KOPT-K1 (cell line): ENCODE measurements around the gene IFT81.
"Not testable (repeated sequence)": the region's sequence is repeated elsewhere in the genome, so short reads cannot be mapped to it uniquely, and the experiment has no call there.

Experiments
- H3K27ac ChIP-seq: fragments of 200-600 bp; sonication (generic); 2 replicates; pipeline ENCODE4 v1.5.1; 2016; ENCODE audit warnings: antibody characterized with exemption, mild to moderate bottlenecking, low read depth, low read length; ENCODE audit not compliant: poor library complexity, severe bottlenecking
- H3K36me3 ChIP-seq: fragments of 200-600 bp; sonication (generic); 2 replicates; pipeline ENCODE4 v1.5.1; 2017; ENCODE audit warnings: antibody characterized with exemption, mild to moderate bottlenecking, low read length, moderate library complexity; ENCODE audit not compliant: insufficient read depth
- H3K9me3 ChIP-seq: fragments of 200-600 bp; sonication (generic); 2 replicates; pipeline ENCODE4 v1.5.1; 2017; ENCODE audit warnings: antibody characterized with exemption, low read length, mild to moderate bottlenecking; ENCODE audit not compliant: insufficient read depth, poor library complexity, severe bottlenecking

Gene IFT81

DNA sequence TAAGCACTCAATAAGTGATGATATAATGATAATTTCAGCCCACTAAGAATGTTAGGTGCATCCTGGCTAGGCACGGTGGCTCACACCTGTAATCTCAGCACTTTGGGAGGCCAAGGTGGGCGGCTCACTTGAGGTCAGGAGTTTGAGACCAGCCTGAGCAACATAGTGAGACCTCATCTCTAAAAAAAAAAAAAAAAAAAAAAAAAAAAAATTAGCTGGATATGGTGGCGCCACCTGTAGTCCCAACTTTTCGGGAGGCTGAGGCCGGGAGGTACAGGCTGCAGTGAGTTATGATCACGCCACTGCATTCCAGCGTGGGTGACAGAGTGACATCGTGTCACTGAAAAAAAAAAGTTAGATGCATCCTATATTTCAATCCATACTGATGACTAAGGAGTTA is 6.9 kb upstream of the IFT81 start:
- H3K27ac ChIP-seq, H3K9me3 ChIP-seq, H3K36me3 ChIP-seq: not testable (repeated sequence)

DNA sequence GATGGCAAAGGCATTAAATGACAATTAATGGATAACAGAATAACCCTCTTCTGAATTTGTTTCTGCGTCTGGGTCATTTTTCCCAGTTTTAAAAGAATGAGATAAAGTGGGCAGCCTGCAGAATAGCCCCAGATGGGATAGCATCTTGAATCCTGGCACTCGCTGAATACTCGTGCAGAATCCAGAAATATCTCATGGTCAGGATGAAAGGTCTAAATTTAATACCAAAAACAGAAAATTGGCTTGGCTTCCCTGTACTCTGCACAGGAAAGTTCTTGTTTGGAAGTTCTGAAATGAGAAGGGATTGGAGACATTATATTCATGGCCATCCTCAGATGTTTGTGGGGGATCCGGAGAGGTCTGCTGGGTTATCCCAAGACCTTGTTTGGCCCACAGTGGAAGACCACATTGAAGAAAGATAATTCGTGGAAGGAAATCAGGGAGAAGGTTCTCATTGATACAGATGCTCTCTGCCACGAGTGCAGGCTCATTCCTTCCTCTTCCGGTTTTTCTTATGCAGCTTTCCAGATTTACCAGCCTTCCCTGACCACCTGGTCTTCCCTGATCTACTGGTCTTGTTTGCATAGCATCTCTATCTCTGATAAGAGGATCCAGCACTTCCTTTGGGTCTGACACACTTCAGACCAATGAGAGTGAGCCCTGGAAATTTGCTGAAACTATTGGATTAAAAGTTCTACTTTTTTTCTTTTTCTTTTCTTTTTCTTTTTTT is 6.0 kb upstream of the IFT81 start:
- no peaks in the 10 kb centered on the region for H3K36me3 ChIP-seq
- no peak overlapping the region for H3K27ac ChIP-seq
- H3K9me3 ChIP-seq = no peaks in the 10 kb centered on the region

DNA sequence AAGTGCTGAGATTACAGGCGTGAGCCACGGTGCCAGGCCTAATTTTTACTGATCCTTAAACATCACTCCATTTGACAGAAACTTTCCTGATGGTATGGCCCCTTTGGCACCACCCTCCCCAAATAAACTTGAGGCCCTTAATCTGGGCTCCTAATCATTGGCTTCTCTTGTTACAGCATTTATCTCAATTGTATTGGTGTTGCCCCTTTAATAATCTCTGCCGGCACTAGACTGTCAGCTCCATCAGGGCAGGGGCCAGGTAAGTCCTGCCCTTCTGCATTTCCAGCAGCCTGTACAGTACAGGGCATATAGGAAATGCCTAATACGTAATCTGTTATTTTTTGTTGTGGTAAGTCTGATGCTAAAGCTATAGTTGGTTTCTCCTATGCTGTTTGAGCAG is 1.2 kb upstream of the IFT81 start:
- Histone ChIP-seq H3K36me3 (no peaks in the 10 kb centered on the region), H3K27ac (no peak overlapping the region), H3K9me3 (no peaks in the 10 kb centered on the region)

DNA sequence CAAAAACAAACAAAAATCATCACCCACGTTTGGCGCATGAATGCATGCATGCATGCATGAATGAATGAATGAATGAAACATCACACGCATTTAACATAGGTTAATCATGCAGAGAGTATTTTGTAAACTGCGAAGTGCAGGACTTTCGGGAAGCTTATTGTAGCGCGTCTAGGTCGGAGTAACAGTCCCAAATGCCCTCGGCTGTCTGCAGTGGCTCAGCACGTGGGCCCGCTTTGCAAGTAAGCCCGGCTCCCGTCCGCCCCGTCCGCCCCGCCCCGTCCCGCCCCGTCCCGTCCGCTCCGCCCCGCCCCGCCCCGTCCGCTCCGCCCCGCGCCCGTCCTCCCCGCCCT is 263 bp upstream of the IFT81 start:
- no peak overlapping the region for H3K27ac ChIP-seq

DNA sequence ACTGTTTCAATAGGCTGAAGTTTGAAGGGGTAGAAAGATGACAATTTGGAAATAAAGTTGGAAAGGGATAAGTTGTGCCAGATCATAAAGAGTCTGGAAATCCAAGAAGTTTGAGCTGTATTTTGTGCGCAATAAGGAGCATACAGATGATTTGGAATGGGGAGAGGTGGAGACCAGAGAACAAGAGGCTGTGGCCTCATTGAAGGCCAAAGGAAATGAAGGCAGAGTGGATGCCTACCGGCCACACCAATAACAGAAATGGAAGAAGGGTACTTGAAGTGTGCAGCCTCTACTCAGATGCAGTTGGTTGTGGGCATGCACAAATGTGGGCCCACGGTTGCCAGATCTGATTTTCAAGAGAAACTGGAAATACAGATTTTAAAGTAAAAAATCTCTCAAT is 2.4 kb downstream of the IFT81 start:
- no peaks in the 10 kb centered on the region for H3K36me3 ChIP-seq
- H3K27ac ChIP-seq = no peak overlapping the region
- no peaks in the 10 kb centered on the region for H3K9me3 ChIP-seq

More for the DNA sequence above, 263 bp upstream of the IFT81 start:
- Histone ChIP-seq H3K9me3 (no peaks in the 10 kb centered on the region), H3K36me3 (no peaks in the 10 kb centered on the region)

DNA sequence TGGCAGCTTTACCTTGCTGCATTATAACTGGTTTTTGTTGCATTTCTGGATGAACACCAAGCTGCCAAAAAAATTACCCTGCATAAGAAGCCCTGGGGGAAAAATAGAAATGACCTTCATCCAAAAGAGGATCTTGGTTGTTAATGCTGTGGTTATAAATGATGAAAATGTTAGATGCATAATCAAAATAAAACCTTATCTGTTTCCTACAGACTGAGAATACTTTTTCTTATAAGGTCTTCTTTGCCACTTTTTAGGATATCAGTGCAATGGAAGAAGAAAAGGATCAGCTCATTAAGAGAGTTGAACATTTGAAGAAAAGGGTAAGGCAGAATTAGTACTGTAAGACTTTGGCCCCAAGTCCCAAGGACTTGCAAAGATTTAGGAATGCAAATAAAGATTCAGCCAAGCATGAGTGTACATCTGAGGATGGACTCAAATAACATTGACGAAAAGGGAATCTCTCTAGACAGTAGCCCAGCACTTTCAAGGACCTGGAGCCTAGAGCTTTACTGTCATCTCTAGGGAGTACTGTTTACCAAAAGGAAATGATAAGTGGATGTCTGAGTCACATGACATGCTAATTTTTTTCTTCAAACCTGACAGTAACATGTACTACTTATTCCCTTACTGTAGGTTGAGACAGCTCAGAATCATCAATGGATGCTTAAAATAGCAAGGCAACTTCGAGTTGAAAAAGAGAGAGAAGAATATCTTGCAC is 10.7 kb downstream of the IFT81 start:
- Histone ChIP-seq H3K36me3 (peaks cover 6% of the 10 kb centered on the region), H3K9me3 (no peaks in the 10 kb centered on the region), H3K27ac (no peak overlapping the region)

DNA sequence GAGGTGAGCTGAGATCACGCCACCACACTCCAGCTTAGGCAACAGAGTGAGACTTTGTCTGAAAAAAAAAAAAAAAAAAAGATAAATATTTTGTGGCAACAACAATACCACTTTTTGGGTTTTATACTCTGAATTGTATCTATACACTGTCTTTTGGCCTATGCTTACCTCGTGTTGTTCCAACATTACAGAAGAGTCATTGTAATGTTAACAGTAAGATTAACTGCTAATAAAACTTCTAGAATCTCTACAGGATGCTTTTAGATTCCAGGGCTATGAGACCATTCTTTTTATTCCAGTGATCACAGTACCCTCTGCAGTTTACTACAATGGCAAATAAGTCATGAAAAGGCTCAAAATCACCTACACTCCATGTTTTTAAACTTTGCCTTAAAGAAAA is 11.6 kb downstream of the IFT81 start:
- H3K36me3 ChIP-seq = peaks cover 6% of the 10 kb centered on the region
- H3K9me3 ChIP-seq = no peaks in the 10 kb centered on the region
- H3K27ac ChIP-seq = no peak overlapping the region

DNA sequence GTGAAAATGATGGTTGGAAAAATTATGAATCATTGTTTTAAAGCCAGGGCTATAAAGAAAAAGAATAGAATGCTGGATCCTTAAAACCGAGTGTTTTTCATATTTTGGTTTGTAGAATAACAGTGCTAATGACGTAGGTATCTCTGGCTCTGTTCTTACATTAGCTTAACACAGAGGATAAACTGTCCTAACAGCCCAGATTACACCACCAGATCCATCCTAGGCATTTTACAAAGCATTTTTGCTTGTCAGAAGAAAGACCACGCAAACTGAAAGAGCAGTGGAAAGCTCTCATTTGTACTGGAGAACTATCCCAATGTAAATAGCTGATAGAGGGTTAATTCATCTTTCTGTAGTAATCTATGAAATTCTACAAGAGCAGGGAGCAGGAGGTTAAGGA is 13.6 kb downstream of the IFT81 start:
- Histone ChIP-seq H3K9me3 (no peaks in the 10 kb centered on the region), H3K27ac (no peak overlapping the region), H3K36me3 (peaks cover 6% of the 10 kb centered on the region)

DNA sequence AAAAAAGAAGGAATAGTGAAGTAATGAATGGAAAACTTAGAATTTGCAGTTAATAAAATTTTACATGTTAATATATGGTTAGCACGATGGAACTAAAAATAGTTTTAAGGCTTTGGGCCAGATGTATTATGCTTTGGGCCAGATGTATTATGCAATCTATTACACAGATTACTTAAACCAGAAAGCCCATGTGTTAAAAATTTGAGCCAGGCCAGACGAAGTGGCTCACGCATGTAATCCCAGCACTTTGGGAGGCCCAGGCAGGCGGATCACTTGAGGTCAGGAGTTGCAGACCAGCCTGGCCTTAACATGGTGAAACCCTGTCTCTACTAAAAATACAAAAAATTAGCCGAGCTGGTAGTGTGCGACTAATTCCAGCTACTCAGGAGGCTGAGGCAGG is 17.2 kb downstream of the IFT81 start:
- no peaks in the 10 kb centered on the region for H3K9me3 ChIP-seq
- no peak overlapping the region for H3K27ac ChIP-seq
- peaks cover 6% of the 10 kb centered on the region for H3K36me3 ChIP-seq

DNA sequence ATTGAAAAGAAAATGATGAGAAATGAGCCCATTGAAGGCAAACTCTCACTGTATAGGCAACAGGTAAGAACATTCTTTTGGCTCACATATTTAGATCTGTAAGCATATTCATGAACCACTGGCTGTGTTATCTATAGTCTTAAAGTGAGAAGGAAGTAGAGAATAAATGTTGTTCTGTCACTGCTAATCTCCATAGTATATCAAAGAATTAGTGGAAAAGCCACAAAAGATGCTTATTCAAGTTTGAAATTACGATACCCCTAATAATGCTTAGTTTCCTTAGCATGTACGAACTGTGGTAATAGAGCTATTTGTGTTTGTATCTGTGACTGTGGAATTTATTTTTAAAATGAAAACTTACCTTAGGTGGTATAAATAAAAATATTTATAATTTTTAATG is 22.8 kb downstream of the IFT81 start:
- no peaks in the 10 kb centered on the region for H3K36me3 ChIP-seq
- H3K27ac ChIP-seq = no peak overlapping the region
- H3K9me3 ChIP-seq = no peaks in the 10 kb centered on the region

DNA sequence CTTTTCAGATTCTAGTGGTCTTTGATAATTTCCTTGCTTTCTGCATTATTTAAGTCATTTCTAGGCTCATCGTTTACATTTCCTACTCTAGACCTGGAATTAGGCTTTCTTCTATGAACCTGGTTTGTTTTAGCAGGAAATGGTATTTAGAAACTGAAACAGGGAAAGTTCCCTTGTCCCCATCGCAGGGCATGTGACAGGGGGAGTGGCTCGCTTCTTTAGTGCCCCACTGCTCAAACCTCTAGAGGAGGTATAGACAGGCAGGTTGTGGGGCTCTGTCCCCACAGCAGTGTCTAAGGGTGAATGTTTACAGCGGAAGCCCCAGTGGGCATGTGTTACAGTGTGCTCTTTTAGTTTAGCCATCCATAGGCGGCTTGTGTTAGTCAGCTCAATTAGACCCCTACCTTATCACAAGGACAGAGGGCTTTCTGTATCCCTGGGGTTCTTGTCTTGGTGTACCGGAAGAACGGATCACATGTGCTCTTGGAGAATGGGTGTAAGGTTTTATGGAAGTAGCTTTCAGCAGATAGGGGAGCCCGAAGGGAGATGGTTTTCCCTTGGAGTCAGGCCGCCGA is 25.0 kb downstream of the IFT81 start:
- H3K9me3 ChIP-seq = no peaks in the 10 kb centered on the region
- no peak overlapping the region for H3K27ac ChIP-seq
- no peaks in the 10 kb centered on the region for H3K36me3 ChIP-seq

DNA sequence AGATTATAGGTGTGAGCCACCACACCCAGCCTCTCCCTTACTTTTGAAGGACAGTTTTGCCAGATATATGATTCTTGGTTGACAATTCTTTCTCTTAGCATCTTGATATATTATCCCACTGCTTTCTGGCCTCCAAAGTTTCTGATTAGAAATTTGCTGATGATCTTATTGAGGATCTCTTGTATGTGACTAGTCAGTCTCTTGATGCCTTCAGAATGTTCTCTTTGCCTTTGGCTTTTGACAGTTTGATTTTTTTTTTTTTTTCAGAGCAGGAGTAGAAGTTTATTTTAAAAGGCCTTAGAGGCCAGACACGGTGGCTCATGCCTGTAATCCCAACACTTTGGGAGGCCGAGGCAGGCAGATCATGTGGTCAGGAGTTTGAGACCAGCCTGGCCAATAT is 32.6 kb downstream of the IFT81 start:
- peaks cover 29% of the 10 kb centered on the region for H3K9me3 ChIP-seq
- H3K36me3 ChIP-seq = peaks cover 7% of the 10 kb centered on the region; the same call in 1 of the 2 replicates
- H3K27ac ChIP-seq = no peak overlapping the region

DNA sequence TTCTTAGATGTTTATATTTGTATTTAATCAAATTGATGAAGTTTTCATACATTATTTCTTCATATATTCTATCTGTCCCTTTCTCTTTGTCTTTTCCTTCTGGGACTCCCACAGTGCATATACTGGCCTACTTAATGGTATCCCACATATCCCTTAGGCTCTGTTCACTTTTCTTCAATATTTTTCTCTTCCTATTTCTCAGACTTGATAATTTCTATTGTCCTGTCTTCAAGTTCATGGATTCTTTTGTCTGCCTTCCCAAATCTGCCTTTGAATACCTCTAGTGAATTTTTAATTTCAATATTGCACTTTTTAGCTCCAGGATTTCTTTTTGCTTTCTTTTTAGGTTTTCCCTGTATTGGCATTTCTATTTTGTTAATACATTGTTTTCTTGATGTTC is 33.4 kb downstream of the IFT81 start:
- H3K9me3 ChIP-seq = peaks cover 29% of the 10 kb centered on the region
- H3K27ac ChIP-seq = no peak overlapping the region
- peaks cover 7% of the 10 kb centered on the region; the same call in 1 of the 2 replicates for H3K36me3 ChIP-seq

DNA sequence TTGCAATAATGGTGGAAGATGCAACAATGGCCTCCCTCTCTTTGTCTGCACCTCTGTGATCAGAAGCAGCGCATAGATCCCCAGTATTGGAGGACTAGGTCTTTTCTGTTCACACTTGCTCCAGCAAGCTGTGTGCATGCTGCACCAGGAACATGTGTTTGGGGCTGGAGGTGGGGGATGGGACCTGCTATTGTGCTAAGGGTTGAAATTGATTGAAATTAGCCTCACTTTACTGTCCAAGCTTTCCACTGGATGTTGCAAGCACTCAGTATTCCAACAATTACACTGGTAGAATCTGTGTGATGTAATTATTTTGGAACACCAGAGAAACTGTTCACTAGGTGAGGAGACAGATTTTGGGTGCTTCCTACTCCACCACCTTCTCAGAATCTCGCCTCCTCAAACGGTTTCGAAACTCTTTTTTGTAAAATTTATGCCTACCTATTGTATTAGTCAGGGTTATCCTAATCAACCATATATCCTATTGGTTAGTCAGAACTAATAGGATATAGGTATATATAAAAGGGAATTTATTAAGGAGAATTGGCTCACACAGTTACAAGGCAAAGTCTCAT is 35.6 kb downstream of the IFT81 start:
- Histone ChIP-seq H3K9me3 (peaks cover 29% of the 10 kb centered on the region), H3K36me3 (peaks cover 7% of the 10 kb centered on the region; the same call in 1 of the 2 replicates), H3K27ac (no peak overlapping the region)

DNA sequence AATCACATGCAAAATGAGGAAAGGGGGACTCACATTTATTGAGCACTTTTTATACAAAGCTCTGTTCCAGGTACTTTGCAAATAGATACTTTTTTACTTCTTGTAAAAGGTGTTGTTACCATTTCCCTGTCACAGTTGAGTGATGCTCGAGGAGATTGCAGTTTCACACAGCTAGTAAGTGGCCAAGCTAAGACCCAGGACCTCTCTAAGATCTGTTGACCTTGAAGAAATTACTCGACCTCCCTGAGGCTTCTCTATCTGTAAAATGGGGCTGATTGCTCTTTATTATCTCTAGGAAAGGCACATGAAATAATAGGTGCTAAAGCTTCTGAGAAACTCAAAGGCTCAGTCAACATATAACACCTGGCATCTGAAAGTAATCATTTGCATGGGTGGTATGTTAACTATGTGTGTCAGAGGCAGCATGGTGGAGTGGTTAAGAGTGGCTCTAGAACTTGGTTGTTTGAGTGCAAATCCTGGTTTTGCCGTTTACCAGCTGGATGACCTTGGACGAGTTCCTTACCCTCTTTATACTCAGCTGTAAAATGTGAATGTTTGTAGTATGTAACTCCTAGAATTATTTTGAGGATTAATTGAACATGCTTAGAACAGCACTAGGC is 41.5 kb downstream of the IFT81 start:
- no peaks in the 10 kb centered on the region for H3K36me3 ChIP-seq

More for the DNA sequence above, 41.5 kb downstream of the IFT81 start:
- no peak overlapping the region for H3K27ac ChIP-seq
- no peaks in the 10 kb centered on the region for H3K9me3 ChIP-seq
